ENCODE measurements around the gene C19orf44.
"Not testable (repeated sequence)": the region's sequence is repeated elsewhere in the genome, so short reads cannot be mapped to it uniquely, and the experiment has no call there.

C19orf44 gene

GRCh38 chr19:16467581-16467980 lies 28.6 kb upstream of the C19orf44 start:
- no peak for DNase-seq (ENCODE audit: low read depth)

- DNase-seq (ENCODE audit: low read depth): no peak
These were observed 25.7 kb upstream of the C19orf44 start for GRCh38 chr19:16470541-16470910.

- no peak for DNase-seq (ENCODE audit: low read depth)
These were observed 25.0 kb upstream of the C19orf44 start for GRCh38 chr19:16470911-16471811.

- not testable (repeated sequence) for DNase-seq (ENCODE audit: low read depth)
These were observed 23.7 kb upstream of the C19orf44 start for GRCh38 chr19:16472559-16472899.

- no peak for DNase-seq (ENCODE audit: low read depth)
These were observed 23.2 kb upstream of the C19orf44 start for GRCh38 chr19:16472992-16473391.

GRCh38 chr19:16473875-16474392 lies 22.3 kb upstream of the C19orf44 start:
- DNase-seq (ENCODE audit: low read depth): no peak

GRCh38 chr19:16476401-16476800 lies 19.8 kb upstream of the C19orf44 start:
- no peak for DNase-seq (ENCODE audit: low read depth)

GRCh38 chr19:16477311-16477710 lies 18.9 kb upstream of the C19orf44 start:
- no peak for DNase-seq (ENCODE audit: low read depth)

- no peak for DNase-seq (ENCODE audit: low read depth)
These were observed 13.4 kb upstream of the C19orf44 start for GRCh38 chr19:16482745-16483144.

- not testable (repeated sequence) for DNase-seq (ENCODE audit: low read depth)
These were observed 9.7 kb upstream of the C19orf44 start for GRCh38 chr19:16486476-16486875.

- DNase-seq (ENCODE audit: low read depth): peak; percentile 10
These were observed 404 bp downstream of the C19orf44 start for GRCh38 chr19:16496613-16496983.

- no peak for DNase-seq (ENCODE audit: low read depth)
These were observed 848 bp downstream of the C19orf44 start for GRCh38 chr19:16497042-16497441.

- no peak for DNase-seq (ENCODE audit: low read depth)
These were observed 1.6 kb downstream of the C19orf44 start for GRCh38 chr19:16497837-16498236.

GRCh38 chr19:16504271-16504670 lies 8.1 kb downstream of the C19orf44 start:
- no peak for DNase-seq (ENCODE audit: low read depth)

- not testable (repeated sequence) for DNase-seq (ENCODE audit: low read depth)
These were observed 10.0 kb downstream of the C19orf44 start for GRCh38 chr19:16506161-16506560.

GRCh38 chr19:16506961-16507360 lies 10.8 kb downstream of the C19orf44 start:
- DNase-seq (ENCODE audit: low read depth): no peak

- DNase-seq (ENCODE audit: low read depth): no peak
These were observed 12.4 kb downstream of the C19orf44 start for GRCh38 chr19:16508546-16508945.

- DNase-seq (ENCODE audit: low read depth): no peak
These were observed 13.2 kb downstream of the C19orf44 start for GRCh38 chr19:16509141-16510061.

- DNase-seq (ENCODE audit: low read depth): not testable (repeated sequence)
These were observed 16.4 kb downstream of the C19orf44 start for GRCh38 chr19:16512611-16513010.

- no peak for DNase-seq (ENCODE audit: low read depth)
These were observed 18.3 kb downstream of the C19orf44 start for GRCh38 chr19:16514383-16515019.

GRCh38 chr19:16516381-16516780 lies 20.2 kb downstream of the C19orf44 start:
- DNase-seq (ENCODE audit: low read depth): no peak

- no peak for DNase-seq (ENCODE audit: low read depth)
These were observed 20.9 kb downstream of the C19orf44 start for GRCh38 chr19:16516923-16517610.

Data from HS-5 (cell line).